DMS 273 (cell line): ENCODE data around the gene NABP2.
"Not testable (repeated sequence)": the region's sequence is repeated elsewhere in the genome, so short reads cannot be mapped to it uniquely, and the experiment has no call there.

ENCODE experiments used
- DNase-seq: peaks from one replicate; lab custom pipeline; 2025; ENCODE audit not compliant: unreplicated experiment; lab: John Stamatoyannopoulos, UW

Gene NABP2

DNA sequence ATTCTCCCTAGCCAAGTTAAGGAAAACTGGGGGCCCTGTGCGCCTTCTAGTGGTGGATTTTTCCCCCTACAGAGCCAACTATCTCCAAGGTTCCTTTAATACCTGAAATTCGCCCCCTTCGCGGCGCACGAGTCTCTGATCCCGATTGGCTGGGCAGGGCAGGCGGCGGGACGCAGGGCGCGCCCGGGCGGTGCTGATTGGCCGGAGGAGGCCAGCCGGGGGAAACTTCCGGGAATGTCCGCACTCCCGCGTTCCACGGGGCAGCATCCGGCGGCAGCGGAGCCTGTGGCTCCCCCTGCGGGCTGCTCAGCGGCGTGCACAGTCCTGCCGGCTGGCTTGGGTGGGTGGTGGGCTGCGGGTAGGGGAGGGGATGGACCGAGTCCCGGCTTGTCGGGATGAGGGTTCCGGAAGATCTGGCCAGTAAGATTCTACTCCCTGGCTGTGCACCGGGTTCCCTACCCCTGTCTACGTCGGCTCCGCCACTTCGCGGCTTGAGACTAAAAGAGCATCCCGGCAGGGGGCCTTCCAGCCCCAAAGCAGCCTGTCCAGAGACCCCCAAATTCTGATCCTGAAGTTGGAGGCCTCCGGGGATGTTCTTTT is at the start of gene NABP2:
NABP2 (plus strand) TSS at position 241 of the 600 bp plus-strand sequence. CDS start 515 bp downstream, outside the sequence.
- DNase-seq, result peak; percentile 98

DNA sequence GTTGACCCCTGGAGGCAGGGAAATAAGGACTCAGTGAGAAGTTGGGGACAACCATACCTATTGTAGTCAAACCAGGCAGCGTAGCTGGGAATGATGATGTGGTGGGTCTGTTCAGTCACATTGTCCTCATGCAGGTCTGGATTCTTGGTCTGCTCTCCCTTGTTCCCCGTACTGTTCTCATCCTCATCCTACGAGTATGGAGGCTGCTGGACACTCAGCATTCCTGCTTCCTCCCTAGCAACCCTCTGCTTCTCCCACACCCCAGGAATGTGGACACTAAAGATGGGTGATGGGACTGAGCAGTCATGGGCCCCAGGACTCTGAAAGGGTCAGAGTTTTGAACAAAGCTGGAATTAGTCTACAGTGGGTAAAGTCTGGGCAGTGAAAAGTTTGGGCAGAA is 45.8 kb upstream of the NABP2 start:
- DNase-seq, result no peak

DNA sequence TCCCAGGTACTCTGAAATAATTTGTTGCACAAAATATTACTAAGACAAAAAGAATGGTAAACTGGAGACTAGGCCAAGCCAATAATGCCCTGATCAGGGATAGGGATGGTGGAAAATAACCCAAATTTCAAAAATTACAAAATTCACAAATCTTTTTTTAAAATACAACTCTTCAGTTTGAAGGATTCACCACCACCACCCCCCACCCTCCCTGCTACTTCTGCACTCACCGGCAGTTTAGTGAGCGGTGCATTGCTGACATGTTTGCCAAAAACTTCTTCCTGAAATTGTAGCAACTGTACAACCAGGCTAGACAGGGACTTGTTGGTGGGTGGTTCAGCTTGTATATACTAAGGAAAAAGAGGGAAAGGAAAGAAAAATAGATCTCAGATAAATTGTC is 37.2 kb upstream of the NABP2 start:
- no peak for DNase-seq

DNA sequence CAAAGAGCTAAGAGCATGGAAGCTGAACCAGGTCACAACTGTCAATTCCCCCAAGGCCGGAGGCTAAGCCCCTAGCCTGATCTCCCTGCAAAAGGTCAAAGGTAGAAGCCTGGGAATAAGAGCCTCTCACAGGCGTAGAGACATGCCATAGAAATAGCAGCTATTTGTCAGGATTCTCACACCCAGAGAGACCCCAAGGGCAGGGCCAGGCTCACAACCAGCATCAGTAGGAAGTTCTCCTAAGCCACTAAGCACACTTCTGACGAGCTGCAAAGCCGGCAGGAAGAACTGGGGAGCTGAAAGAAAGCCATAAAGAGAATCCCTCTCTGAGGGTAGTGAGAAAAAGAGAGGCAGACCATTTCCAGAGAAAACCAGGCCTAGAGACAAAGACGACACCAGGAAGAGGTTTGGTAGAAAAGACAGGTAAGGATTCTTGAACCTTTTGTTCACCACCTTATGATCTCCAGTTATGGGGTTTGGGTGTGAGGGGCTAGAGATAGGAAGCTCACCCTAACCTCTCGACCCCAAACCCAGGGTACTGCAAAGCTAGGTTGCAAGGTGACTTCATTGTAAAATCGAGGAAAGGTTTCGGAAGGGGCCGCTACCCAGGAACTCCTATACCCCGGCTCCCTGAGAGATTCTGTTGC is 35.9 kb upstream of the NABP2 start:
- DNase-seq, result no peak

DNA sequence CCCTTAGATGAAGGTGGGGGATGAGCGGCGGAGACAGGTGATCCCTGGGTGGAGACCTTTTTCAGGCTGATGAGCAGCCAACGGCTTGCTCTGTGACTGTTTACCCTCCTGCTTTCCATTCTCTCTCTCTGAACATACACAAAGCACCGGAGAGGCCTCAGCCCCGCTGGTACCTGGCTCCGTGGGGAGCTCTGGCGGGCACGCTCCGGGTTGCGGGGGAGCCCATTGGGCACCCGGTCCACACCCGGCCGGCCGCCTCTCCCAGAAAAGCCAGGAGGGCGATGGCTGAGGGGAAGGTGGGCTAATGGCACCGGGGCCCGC is 35.4 kb upstream of the NABP2 start:
- peak; percentile 40 for DNase-seq

DNA sequence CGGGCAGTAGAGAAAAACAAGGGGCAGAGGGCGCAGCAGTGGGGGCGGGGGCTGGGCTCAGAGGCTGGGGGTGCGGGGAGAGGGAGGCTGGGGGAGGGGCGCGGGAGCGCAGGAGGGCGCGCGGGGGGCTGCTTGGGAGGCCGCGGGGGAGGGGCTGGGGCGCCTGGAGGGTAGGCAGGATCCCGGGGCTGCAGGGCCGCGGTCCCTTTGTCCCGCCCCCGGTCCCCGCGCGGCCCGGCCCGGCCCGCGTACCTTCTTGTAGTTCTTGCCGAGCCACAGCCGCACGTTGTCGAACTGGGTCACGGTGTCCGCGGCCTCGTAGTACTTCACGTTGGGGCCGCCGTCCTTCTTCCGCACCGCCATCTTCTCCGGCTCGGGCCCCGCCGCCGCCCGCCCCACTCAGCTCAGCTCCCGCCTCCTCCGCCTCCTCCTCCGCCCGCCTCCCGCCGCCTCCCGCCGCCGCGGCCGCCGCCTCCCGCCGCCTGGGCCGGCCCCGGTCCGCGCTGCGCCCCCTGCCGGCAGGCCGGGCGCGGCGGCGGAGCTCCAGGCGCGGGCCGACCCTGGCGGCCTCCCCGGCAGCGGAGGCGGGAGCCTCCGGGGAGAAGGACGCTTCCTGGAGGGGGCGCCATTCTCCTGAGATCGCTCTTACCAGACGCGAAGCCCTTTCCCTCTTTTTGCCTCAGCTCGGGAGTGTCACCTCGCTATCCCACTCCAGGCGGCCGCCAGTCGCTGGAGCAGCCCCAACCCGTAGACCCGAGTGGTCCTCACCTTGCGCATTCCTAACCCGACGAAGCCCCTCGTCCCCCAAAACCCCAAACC is 34.8 kb upstream of the NABP2 start, which contains the start of gene SMARCC2:
SMARCC2 (minus strand) TSS at position 385 of the 819 bp plus-strand sequence; CDS start at position 363, 22 bp downstream.
- peak; percentile 94 for DNase-seq

DNA sequence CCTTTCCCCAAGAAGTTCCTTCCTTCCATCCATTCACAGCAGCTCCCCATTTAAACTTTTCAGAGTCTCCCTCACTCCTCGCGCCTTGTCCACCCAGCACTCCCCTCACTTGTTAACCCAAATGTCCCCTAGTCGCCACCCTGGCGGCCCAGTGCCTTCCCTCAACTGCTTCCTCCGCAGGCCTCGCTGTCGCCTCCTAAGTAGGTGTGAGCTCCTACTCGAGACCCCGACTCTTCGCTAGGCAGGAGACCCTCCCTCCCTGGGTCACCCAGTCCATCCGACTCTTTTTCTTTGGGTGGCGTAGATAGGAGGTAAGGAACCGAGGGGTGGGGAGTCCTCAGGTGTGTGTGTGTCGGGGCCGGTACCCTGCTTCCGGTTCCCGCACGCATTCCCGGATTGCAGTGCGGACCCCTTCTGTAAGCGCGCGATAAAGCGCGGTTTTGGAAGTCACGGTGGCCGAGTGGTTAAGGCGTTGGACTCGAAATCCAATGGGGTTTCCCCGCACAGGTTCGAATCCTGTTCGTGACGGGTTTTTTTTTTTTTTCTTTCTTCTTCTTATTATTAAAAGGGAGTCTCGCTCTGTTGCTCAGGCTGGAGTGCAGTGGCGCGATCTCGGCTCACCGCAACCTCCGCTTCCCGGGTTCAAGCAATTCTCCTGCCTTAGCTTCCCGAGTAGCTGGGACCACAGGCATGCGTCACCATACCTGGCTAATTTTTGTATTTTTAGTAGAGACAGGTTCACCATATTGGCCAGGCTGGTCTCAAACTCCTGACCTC is 34.0 kb upstream of the NABP2 start:
- peak; percentile 92 for DNase-seq

DNA sequence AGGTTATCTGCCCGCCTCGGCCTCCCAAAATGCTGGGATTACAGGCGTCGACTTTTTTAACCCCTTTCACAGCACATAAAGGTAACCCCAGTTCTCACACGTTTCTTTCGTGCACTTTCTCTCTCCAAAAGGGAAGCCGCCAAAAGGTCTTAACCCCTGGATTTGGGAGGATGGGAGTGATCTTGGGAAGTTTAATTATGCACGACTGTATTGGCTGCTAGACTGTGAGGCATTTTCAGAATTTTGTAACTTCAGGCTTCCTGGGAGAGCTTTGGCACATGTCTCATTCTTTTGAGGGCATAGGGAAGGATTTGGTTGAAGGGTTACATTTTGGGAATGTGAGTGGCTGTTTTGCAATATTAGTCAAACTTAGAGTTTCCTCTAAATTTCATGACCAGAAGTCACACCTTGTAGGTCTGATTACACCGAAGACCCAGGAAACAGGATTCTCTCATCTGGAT is 33.4 kb upstream of the NABP2 start:
- peak; percentile 14 for DNase-seq

DNA sequence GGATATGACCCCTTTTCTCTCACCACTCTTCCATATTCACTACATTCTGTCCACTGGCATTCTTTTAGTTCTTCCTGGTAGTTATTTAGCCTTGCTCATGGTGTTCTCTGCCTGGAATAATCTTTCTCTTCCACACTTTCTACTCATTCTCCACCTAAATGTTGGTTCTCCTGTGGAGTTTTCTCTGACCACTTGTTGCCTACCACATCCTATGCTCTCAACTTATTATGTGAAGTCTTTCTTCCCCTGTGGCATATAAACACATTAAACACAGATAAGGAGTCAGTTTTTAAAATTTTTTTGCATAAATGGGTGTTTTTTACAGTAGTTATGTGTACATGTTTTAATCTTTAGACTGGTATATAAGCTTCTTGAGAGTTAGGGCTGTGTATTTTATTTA is 31.6 kb upstream of the NABP2 start:
- no peak for DNase-seq

DNA sequence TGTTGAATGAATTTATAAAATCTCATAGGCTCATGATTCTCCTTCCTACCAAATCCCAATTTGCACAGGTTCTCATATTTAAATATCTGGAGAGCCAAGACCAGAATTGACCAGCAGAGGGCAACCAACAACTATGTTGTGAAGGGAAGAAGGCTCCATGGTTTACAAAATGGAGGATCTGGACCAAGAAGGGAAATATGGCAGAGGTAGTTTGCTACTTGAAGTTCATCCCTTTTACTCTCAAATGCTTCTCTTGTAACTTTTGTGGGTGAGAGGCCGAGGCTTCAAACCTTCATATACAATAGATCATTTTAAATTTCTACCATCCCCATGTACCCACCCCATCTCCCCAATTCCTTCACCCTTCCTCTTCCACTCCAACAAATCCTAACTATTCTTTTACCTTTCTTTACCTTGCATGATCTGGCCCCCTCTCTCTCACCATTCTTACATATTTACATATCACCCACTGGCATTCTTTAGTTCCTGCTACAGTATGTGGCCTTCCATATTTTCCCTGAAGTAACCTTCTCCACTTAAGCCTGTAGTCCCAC is 31.0 kb upstream of the NABP2 start:
- DNase-seq, result peak; percentile 93

DNA sequence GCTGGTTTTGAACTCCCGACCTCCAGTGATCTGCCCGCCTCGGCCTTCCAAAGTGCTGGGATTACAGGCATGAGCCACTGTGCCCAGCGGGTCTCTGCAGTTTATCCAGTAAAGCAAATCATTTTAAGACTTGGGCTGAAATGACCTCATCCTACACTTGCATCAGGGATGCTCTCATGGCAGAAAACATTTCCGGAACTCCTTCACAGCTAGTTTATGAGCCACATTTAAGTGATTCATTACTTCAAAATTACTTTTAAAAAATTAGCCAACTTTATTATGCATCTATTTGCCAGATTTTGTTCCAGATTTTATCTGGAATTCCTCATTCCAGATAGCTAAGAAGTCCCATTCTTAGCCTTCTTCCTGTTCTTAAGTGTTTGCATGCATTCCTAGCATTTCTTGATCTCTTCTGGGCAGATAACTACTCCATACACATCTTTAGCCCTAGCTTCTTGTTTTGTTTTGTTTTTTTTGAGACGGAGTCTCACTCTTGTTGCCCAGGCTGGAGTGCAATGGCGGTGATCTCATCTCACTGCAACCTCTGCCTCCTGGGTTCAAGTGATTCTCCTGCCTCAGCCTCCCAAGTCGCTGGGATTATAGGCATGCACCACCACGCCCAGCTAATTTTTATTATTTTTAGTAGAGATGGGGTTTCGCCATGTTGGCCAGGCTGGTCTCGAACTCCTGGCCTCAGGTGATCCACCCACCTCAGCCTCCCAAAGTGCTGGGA is 27.2 kb upstream of the NABP2 start:
- DNase-seq, result not testable (repeated sequence)

DNA sequence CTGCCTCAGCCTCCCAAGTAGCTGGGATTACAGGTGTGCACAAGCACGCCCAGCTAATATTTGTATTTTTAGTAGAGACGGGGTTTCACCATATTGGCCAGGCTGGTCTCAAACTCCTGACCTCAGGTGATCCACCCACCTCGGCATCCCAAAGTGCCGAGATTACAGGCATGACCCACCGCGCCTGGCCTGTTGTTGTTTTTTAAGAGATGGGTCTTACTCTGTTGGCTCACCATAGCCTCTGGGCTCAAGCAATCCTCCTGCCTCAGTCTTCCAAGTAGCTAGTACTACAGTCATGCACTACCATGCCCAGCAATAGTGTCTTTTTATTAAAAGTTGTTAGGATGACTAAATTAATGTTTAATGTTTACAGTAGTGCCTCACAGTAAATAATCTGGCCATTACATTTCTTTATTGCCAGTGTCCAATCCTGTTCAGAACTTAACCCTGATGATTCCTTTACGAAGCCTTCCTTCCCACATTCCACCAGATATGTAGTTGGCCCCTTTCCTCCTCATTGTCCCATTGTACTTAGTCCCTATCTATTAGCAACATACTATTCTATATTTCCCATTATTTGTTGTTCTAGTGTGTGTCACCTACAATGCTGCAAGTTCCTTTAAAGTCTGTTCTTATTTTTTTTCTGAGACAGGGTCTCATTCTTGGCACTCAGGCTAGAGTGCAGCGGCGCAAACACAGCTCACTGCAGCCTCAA is 26.1 kb upstream of the NABP2 start:
- no peak for DNase-seq

DNA sequence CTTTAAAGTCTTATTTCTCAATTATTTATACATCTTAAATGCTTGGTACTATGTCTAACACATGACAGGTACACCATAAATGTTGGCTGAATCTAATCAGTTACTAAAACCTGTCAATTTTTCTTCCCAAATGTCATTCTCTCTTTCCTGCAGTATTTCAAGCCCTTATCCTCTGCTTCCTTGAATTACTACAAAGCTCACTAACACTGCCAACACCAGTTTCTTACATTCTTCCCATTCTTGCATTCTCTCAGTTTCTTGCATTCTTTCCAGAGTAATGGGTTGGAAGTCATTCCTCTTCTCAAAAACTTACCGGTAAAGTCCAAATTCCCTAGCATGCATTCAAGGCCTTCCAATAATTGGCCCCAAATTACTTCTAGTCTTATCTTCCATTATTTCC is 25.3 kb upstream of the NABP2 start:
- no peak for DNase-seq

DNA sequence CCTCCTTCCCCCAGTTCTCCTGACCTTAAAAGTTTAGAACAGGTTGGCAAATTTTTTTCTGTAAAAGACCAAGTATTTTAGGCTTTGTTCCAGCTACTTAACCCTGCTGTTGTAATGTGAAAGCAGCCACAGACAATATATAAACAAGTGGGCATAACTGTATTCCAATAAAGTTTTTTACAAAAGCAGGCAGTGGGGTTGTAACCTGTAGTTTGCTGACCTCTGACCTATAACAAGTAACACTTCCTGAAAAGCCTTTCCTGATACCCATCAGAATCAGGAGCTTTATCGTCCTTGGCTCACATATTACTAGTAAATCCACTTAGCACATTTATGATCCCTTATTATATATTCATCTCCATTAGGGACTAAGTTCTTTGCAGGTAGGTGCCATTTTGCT is 21.8 kb upstream of the NABP2 start:
- no peak for DNase-seq

DNA sequence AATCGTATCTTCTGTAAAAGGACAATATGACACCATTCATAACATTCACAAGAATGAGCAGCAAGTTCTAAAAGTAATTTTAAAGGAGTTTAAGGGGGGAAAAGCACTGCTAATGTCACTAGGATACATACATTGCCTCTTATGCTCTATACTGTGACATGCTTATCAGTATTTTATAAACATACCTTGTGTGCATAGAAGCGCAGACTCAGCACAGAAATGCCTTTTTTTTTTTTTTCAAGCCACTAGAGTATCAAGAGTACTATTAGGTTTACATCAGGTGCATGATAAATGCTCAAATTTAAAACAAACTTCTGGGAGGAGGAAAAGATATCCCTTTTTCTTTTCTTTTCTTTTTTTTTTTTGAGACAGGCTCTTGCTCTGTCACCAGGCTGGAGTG is 21.3 kb upstream of the NABP2 start:
- DNase-seq, result no peak

DNA sequence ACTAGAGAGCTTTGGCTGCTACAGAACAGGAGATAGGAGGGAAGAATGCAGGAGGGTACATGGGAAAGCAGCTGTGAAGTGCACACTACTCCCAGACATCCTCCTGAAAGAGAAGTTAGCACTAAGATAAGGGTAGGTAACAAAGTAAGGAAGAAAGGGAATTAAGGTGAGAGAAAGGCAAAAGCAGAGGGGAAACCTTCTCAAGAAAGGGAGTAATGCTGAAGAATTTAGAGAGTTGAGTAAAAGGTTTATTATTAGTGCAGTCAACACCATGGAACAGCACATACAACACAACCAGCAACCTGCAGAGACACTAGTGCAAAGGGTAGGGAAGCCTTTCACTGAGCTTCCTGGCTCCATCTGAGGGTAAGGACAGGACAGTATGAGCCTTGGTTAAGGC is 19.9 kb upstream of the NABP2 start:
- no peak for DNase-seq

DNA sequence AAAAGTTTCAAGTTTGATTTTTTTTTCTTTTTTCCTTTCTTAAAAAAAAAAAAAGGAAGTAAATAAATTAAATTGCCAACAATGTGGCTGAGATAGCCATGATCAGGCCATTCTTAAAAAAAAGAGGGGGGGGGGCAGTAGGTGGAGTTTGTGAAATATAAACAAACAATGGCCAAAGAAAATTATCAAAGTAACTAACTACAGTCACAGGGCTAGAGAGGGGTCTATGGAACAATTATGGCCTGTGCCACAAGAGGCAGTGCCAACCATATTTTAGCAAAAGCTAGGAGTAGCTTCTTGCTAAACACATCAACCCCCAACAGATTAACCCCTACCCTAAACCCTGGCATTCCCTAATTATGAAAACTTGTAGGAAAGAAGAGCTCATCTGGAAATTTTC is 18.7 kb upstream of the NABP2 start:
- peak; percentile 13 for DNase-seq

DNA sequence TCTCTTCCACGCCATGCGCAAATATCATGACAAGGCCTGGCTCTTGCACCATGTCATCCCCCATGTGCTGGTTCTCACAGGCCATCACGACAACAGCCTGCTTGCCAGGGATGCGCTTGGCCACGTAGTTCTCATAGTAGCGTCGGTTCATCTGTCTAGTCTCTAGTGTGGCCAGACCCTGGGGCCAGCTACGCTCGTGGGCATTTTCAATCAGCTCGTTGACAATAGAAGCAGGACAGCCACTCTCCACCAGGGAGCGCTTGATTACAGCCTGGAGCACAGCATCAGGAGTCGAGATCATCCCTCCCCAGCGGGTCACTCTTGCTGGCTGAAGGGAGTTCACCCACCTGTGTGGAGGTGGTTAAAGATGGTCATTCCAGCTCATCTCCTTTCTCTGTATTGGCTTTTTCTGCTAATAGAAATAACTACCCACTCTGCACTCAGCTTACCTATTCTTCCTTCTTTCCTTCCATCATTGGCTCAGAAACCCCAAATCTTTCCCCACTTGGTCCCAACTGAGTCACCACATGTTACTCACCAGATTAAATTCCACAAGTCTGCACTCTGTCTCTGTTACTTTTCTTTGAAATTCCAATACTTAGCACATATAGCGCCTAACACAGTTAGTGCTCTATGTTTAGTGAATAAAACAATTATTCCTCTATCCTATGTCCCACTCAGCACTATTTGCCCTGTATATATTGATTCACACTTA is 17.5 kb upstream of the NABP2 start:
- peak; percentile 44 for DNase-seq

DNA sequence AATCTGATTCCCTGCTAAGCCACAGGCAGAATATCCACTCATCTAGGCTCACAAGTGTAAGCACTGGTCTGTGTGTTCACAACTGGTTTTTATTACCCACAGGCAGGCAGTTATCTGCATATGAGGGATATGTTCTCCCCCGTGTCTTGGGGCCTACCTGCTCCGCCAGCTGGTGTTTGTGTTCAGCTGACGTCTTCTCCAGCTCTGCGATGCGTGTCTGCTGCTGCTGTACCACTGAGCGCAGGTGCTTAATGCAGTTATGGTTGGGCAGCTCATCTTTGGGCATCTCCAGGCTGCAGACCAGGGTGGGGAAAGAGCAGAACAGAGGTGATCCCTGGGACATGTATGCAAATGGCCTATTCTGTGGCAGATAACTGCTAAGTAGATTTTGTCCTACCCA is 16.1 kb upstream of the NABP2 start:
- no peak for DNase-seq
